ENCODE measurements around the gene ZNF398.

ZNF398 gene

DNA sequence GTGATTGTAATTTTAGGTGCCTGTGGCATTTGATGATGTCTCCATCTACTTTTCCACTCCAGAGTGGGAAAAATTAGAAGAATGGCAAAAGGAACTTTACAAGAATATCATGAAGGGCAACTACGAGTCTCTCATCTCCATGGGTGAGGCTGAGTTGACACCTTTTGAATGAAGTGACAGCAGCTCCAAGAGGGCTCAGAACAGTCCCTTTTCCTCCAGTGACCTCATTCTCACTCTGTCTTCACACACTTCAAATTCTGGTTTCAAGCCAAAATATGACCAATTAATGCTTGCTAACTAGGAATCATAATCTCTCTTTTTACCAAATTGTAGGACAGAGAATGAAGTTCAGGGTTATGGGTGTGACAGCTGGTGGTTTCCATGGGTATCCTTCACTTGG lies 18.9 kb downstream of the ZNF398 start:
- CTCF ChIA-PET: interaction anchor here (1.0 to 1.5 kb wide), 4 partner anchors 10 to 19 kb away, joined by 3 to 6 read pairs (median 4); partner anchors contain the start of gene ZNF398
- no peaks in the 10 kb centered on the region for H3K27me3 ChIP-seq (replicated peaks in 2 of 5; ENCODE audit: control insufficient read depth in 4 of 5, insufficient read depth in 5 of 5, low read length in 4 of 5)
- H3K4me3 ChIP-seq (ENCODE audit: control insufficient read depth in 1 of 7, extremely low read depth in 1 of 7, insufficient read depth in 4 of 7, low read depth in 2 of 7, low read length in 6 of 7): no peak overlapping the region
- H3K9me3 ChIP-seq (ENCODE audit: control extremely low read depth in 1 of 5, control insufficient read depth in 4 of 5, insufficient read depth in 2 of 5, low read depth in 1 of 5, low read length in 4 of 5): no peaks in the 10 kb centered on the region
- no peak for DNase-seq
- H3K4me1 ChIP-seq (ENCODE audit: control extremely low read depth in 1 of 4, control insufficient read depth in 4 of 4, insufficient read depth in 4 of 4, low read length in 3 of 4): no peaks in the 10 kb centered on the region
- H3K27ac ChIP-seq (ENCODE audit: insufficient read depth in 1 of 2, low read depth in 1 of 2, low read length in 2 of 2, poor library complexity in 1 of 2, severe bottlenecking in 2 of 2): no peak overlapping the region
- POLR2A ChIA-PET: no interaction called here
- peaks cover 24 to 48% (median 40%) of the 10 kb centered on the region in 4 experiments for H3K36me3 ChIP-seq (ENCODE audit: control insufficient read depth in 4 of 4, insufficient read depth in 4 of 4, low read length in 3 of 4)
- 100% methylated on average over 1 of the region's 1 CpG for WGBS (ENCODE audit: insufficient coverage)

GRCh38 chr7:149166630-149167352 lies 19.5 kb downstream of the ZNF398 start:
- no peak overlapping the region for H3K27ac ChIP-seq (ENCODE audit: insufficient read depth in 1 of 2, low read depth in 1 of 2, low read length in 2 of 2, poor library complexity in 1 of 2, severe bottlenecking in 2 of 2)
- no peaks in the 10 kb centered on the region for H3K4me1 ChIP-seq (ENCODE audit: control extremely low read depth in 1 of 4, control insufficient read depth in 4 of 4, insufficient read depth in 4 of 4, low read length in 3 of 4)
- no peak overlapping the region for H3K4me3 ChIP-seq (ENCODE audit: control insufficient read depth in 1 of 7, extremely low read depth in 1 of 7, insufficient read depth in 4 of 7, low read depth in 2 of 7, low read length in 6 of 7)
- peaks cover 24 to 46% (median 39%) of the 10 kb centered on the region in 4 experiments for H3K36me3 ChIP-seq (ENCODE audit: control insufficient read depth in 4 of 4, insufficient read depth in 4 of 4, low read length in 3 of 4)
- ChIA-PET POLR2A (no interaction called here), CTCF (interaction anchor here (0.8 to 1.5 kb wide), 5 partner anchors 9 to 316 kb away, joined by 3 to 5 read pairs (median 3); partner anchors contain the start of genes ZNF282 and ZNF398)
- no peaks in the 10 kb centered on the region for H3K9me3 ChIP-seq (ENCODE audit: control extremely low read depth in 1 of 5, control insufficient read depth in 4 of 5, insufficient read depth in 2 of 5, low read depth in 1 of 5, low read length in 4 of 5)
- DNase-seq: no peak
- no peaks in the 10 kb centered on the region for H3K27me3 ChIP-seq (replicated peaks in 2 of 5; ENCODE audit: control insufficient read depth in 4 of 5, insufficient read depth in 5 of 5, low read length in 4 of 5)

GRCh38 chr7:149171892-149172533 lies 24.8 kb downstream of the ZNF398 start:
- ChIA-PET CTCF (no interaction called here), POLR2A (no interaction called here)
- DNase-seq: no peak
- Histone ChIP-seq H3K27ac (ENCODE audit: insufficient read depth in 1 of 2, low read depth in 1 of 2, low read length in 2 of 2, poor library complexity in 1 of 2, severe bottlenecking in 2 of 2) (no peak overlapping the region), H3K9me3 (ENCODE audit: control extremely low read depth in 1 of 5, control insufficient read depth in 4 of 5, insufficient read depth in 2 of 5, low read depth in 1 of 5, low read length in 4 of 5) (no peaks in the 10 kb centered on the region), H3K36me3 (ENCODE audit: control insufficient read depth in 4 of 4, insufficient read depth in 4 of 4, low read length in 3 of 4) (peaks cover 12 to 55% (median 38%) of the 10 kb centered on the region in 4 experiments), H3K27me3 (replicated peaks in 2 of 5; ENCODE audit: control insufficient read depth in 4 of 5, insufficient read depth in 5 of 5, low read length in 4 of 5) (no peaks in the 10 kb centered on the region), H3K4me1 (ENCODE audit: control extremely low read depth in 1 of 4, control insufficient read depth in 4 of 4, insufficient read depth in 4 of 4, low read length in 3 of 4) (no peaks in the 10 kb centered on the region), H3K4me3 (ENCODE audit: control insufficient read depth in 1 of 7, extremely low read depth in 1 of 7, insufficient read depth in 4 of 7, low read depth in 2 of 7, low read length in 6 of 7) (no peak overlapping the region)
- WGBS (ENCODE audit: insufficient coverage): 92% methylated on average over 5 of the region's 9 CpGs

- ChIA-PET CTCF (no interaction called here), POLR2A (no interaction called here)
- H3K27ac ChIP-seq (ENCODE audit: insufficient read depth in 1 of 2, low read depth in 1 of 2, low read length in 2 of 2, poor library complexity in 1 of 2, severe bottlenecking in 2 of 2): no peak overlapping the region
- 100% methylated on average over 1 of the region's 1 CpG for WGBS (ENCODE audit: insufficient coverage)
- no peaks in the 10 kb centered on the region for H3K4me1 ChIP-seq (ENCODE audit: control extremely low read depth in 1 of 4, control insufficient read depth in 4 of 4, insufficient read depth in 4 of 4, low read length in 3 of 4)
- H3K9me3 ChIP-seq (ENCODE audit: control extremely low read depth in 1 of 5, control insufficient read depth in 4 of 5, insufficient read depth in 2 of 5, low read depth in 1 of 5, low read length in 4 of 5): no peaks in the 10 kb centered on the region
- H3K36me3 ChIP-seq (ENCODE audit: control insufficient read depth in 4 of 4, insufficient read depth in 4 of 4, low read length in 3 of 4): peaks cover 10 to 55% (median 37%) of the 10 kb centered on the region in 4 experiments
- DNase-seq: no peak
- H3K27me3 ChIP-seq (replicated peaks in 2 of 5; ENCODE audit: control insufficient read depth in 4 of 5, insufficient read depth in 5 of 5, low read length in 4 of 5): no peaks in the 10 kb centered on the region
- H3K4me3 ChIP-seq (ENCODE audit: control insufficient read depth in 1 of 7, extremely low read depth in 1 of 7, insufficient read depth in 4 of 7, low read depth in 2 of 7, low read length in 6 of 7): no peak overlapping the region
Observed at GRCh38 chr7:149172534-149172920, 25.3 kb downstream of the ZNF398 start.

DNA sequence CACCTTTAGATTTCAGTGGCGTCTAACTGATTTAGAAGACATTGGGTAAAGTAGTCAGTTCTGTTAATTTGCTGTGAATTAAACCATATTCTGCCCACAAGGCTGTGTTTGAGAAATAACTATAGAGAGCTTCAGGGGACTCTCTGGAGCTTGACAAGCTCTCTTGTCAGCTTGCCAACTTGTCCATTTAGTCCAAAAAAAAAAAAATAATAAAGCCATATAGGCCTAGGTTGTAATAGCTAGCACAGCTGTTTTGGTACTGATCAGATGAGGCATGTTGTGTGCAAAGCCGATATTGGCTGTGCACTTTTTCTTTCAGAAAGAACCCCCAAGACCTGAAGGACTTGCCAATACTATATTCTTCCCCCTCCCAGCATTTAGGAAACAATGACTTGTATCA lies 27.9 kb downstream of the ZNF398 start:
- CTCF ChIA-PET: no interaction called here
- no peaks in the 10 kb centered on the region for H3K9me3 ChIP-seq (ENCODE audit: control extremely low read depth in 1 of 5, control insufficient read depth in 4 of 5, insufficient read depth in 2 of 5, low read depth in 1 of 5, low read length in 4 of 5)
- WGBS (ENCODE audit: insufficient coverage): no CpG with 5 or more reads among the region's 2 CpGs
- no peak overlapping the region for H3K27ac ChIP-seq (ENCODE audit: insufficient read depth in 1 of 2, low read depth in 1 of 2, low read length in 2 of 2, poor library complexity in 1 of 2, severe bottlenecking in 2 of 2)
- peaks cover 11 to 62% (median 41%) of the 10 kb centered on the region in 4 experiments for H3K36me3 ChIP-seq (ENCODE audit: control insufficient read depth in 4 of 4, insufficient read depth in 4 of 4, low read length in 3 of 4)
- POLR2A ChIA-PET: no interaction called here
- no peaks in the 10 kb centered on the region for H3K4me1 ChIP-seq (ENCODE audit: control extremely low read depth in 1 of 4, control insufficient read depth in 4 of 4, insufficient read depth in 4 of 4, low read length in 3 of 4)
- no peaks in the 10 kb centered on the region for H3K27me3 ChIP-seq (replicated peaks in 2 of 5; ENCODE audit: control insufficient read depth in 4 of 5, insufficient read depth in 5 of 5, low read length in 4 of 5)
- DNase-seq: no peak
- H3K4me3 ChIP-seq (ENCODE audit: control insufficient read depth in 1 of 7, extremely low read depth in 1 of 7, insufficient read depth in 4 of 7, low read depth in 2 of 7, low read length in 6 of 7): no peak overlapping the region

DNA sequence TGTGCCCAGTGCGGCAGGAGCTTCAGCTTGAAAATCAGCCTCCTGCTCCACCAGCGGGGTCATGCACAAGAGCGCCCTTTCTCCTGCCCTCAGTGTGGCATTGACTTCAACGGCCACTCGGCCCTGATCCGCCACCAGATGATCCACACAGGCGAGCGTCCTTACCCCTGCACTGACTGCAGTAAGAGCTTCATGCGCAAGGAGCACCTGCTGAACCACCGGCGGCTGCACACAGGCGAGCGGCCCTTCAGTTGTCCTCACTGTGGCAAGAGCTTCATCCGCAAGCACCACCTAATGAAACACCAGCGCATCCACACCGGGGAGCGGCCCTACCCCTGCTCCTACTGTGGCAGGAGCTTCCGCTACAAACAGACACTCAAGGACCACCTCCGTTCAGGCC lies 32.0 kb downstream of the ZNF398 start:
- 96% methylated on average over 15 of the region's 19 CpGs for WGBS (ENCODE audit: insufficient coverage)
- Histone ChIP-seq H3K4me3 (ENCODE audit: control insufficient read depth in 1 of 7, extremely low read depth in 1 of 7, insufficient read depth in 4 of 7, low read depth in 2 of 7, low read length in 6 of 7) (no peak overlapping the region), H3K9me3 (ENCODE audit: control extremely low read depth in 1 of 5, control insufficient read depth in 4 of 5, insufficient read depth in 2 of 5, low read depth in 1 of 5, low read length in 4 of 5) (no peaks in the 10 kb centered on the region), H3K36me3 (ENCODE audit: control insufficient read depth in 4 of 4, insufficient read depth in 4 of 4, low read length in 3 of 4) (peaks cover 22 to 76% (median 56%) of the 10 kb centered on the region in 4 experiments), H3K27ac (ENCODE audit: insufficient read depth in 1 of 2, low read depth in 1 of 2, low read length in 2 of 2, poor library complexity in 1 of 2, severe bottlenecking in 2 of 2) (no peak overlapping the region), H3K27me3 (replicated peaks in 2 of 5; ENCODE audit: control insufficient read depth in 4 of 5, insufficient read depth in 5 of 5, low read length in 4 of 5) (no peaks in the 10 kb centered on the region), H3K4me1 (ENCODE audit: control extremely low read depth in 1 of 4, control insufficient read depth in 4 of 4, insufficient read depth in 4 of 4, low read length in 3 of 4) (peaks cover 0 to 1% (median 0%) of the 10 kb centered on the region in 4 experiments)
- ChIA-PET POLR2A (no interaction called here), CTCF (interaction anchor here (1.0 to 1.2 kb wide), 3 partner anchors 8 to 19 kb away, joined by 3 to 5 read pairs (median 5); no protein-coding TSS in a partner anchor)
- DNase-seq: no peak

DNA sequence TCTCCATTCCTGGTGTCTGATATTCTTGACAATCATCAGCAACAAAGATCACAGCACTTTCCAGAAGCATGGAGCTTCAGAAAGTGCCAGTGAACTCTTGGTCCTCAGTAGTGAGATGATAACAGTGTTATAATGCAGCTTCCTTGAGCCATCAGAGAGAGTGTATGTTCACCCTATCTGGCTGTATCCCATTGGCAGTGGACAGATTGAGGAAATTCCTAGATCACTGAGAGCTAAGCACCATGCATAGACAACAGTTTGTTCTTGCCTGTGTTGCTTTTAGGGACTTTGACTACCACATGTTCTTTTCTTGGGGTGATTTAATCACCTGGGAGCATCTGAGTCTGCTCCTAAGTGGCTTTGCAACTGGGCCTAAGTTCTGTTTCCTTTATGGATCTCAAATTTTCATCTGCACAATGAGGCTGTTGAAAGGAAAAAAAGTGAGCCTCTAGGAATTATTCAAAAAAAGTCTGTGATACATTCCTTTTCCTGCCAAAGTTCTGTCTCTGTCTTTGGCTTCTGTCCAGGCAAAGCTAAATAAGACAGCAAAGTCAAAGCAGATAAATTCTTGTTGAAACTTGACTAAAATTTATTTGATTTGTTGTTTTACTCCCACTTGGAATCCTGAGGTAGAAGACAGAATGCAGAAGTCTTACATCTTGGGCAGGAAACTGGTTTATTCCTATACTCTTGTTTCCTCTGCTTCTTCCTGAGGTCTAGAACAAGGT lies 33.6 kb downstream of the ZNF398 start:
- ChIA-PET POLR2A (no interaction called here), CTCF (interaction anchor here (2.0 kb wide), 1 partner anchor 15 kb away, joined by 7 read pairs; the partner anchor contains the start of gene ZNF282)
- Histone ChIP-seq H3K36me3 (ENCODE audit: control insufficient read depth in 4 of 4, insufficient read depth in 4 of 4, low read length in 3 of 4) (peaks cover 19 to 66% (median 46%) of the 10 kb centered on the region in 4 experiments), H3K9me3 (ENCODE audit: control extremely low read depth in 1 of 5, control insufficient read depth in 4 of 5, insufficient read depth in 2 of 5, low read depth in 1 of 5, low read length in 4 of 5) (no peaks in the 10 kb centered on the region), H3K27me3 (replicated peaks in 2 of 5; ENCODE audit: control insufficient read depth in 4 of 5, insufficient read depth in 5 of 5, low read length in 4 of 5) (no peaks in the 10 kb centered on the region), H3K27ac (ENCODE audit: insufficient read depth in 1 of 2, low read depth in 1 of 2, low read length in 2 of 2, poor library complexity in 1 of 2, severe bottlenecking in 2 of 2) (no peak overlapping the region), H3K4me3 (ENCODE audit: control insufficient read depth in 1 of 7, extremely low read depth in 1 of 7, insufficient read depth in 4 of 7, low read depth in 2 of 7, low read length in 6 of 7) (no peak overlapping the region), H3K4me1 (ENCODE audit: control extremely low read depth in 1 of 4, control insufficient read depth in 4 of 4, insufficient read depth in 4 of 4, low read length in 3 of 4) (peaks cover 0 to 1% (median 0%) of the 10 kb centered on the region in 4 experiments)
- no peak for DNase-seq
